Astrocyte (in vitro differentiated cells and primary cell): ENCODE measurements around the gene STOML1. TPM values are rescaled to one million over a fixed set of nuclear protein-coding genes. Genes with fewer than 3 reads are reported as not detected.

Source experiments
- DNase-seq: peaks from one replicate; pipeline ENCODE4 v3.0.0-alpha.2; 2010; ENCODE audit warnings: low read depth
- FAIRE-seq: peaks from 2 replicates; lab custom pipeline; 2011; peaks lifted over from hg19 to GRCh38; lab: Jason Lieb, UNC
- H2AFZ ChIP-seq: 2 replicates; pipeline ENCODE4 v1.6.0; 2012; ENCODE audit warnings: low read depth, low read length, inconsistent platforms
- H3K27ac ChIP-seq: 2 replicates; pipeline ENCODE4 v1.5.1; 2011; ENCODE audit warnings: low read depth, low read length, inconsistent platforms
- H3K27me3 ChIP-seq: 2 replicates; pipeline ENCODE4 v1.6.0; 2011; ENCODE audit warnings: low read length, inconsistent platforms; ENCODE audit not compliant: insufficient read depth
- H3K36me3 ChIP-seq: 2 replicates; pipeline ENCODE4 v1.5.1; 2011; ENCODE audit warnings: low read length, inconsistent platforms; ENCODE audit not compliant: insufficient read depth
- H3K4me1 ChIP-seq: 2 replicates; pipeline ENCODE4 v1.5.1; 2011; ENCODE audit warnings: low read length, inconsistent platforms; ENCODE audit not compliant: insufficient read depth
- H3K4me2 ChIP-seq: 2 replicates; pipeline ENCODE4 v1.6.0; 2012; ENCODE audit warnings: low read length, inconsistent platforms
- H3K4me3 ChIP-seq: 2 replicates; pipeline ENCODE4 v1.5.1; 2011; ENCODE audit warnings: low read depth, mild to moderate bottlenecking, low read length, inconsistent platforms; ENCODE audit not compliant: insufficient read depth
- H3K79me2 ChIP-seq: 2 replicates; pipeline ENCODE4 v1.6.0; 2012; ENCODE audit warnings: mild to moderate bottlenecking, low read length, inconsistent platforms; ENCODE audit not compliant: insufficient read depth
- H3K9ac ChIP-seq: 2 replicates; pipeline ENCODE4 v1.6.0; 2012; ENCODE audit warnings: mild to moderate bottlenecking, low read length, inconsistent platforms
- H3K9me3 ChIP-seq: 2 replicates; pipeline ENCODE4 v1.5.1; 2012; ENCODE audit warnings: low read depth, mild to moderate bottlenecking, low read length, inconsistent platforms; ENCODE audit not compliant: insufficient read depth
- H4K20me1 ChIP-seq: 2 replicates; pipeline ENCODE4 v1.6.0; 2012; ENCODE audit warnings: low read length, inconsistent platforms; ENCODE audit not compliant: insufficient read depth
- H3K27ac Mint-ChIP-seq: one replicate; pipeline ENCODE4 v1.8.0; 2021; ENCODE audit warnings: mild to moderate bottlenecking, mixed read lengths; ENCODE audit not compliant: unreplicated experiment
- H3K27me3 Mint-ChIP-seq: one replicate; pipeline ENCODE4 v1.8.0; 2021; ENCODE audit warnings: low read depth, mixed read lengths; ENCODE audit not compliant: unreplicated experiment
- H3K36me3 Mint-ChIP-seq: one replicate; pipeline ENCODE4 v1.8.0; 2021; ENCODE audit warnings: low read depth, mixed read lengths; ENCODE audit not compliant: unreplicated experiment
- H3K4me1 Mint-ChIP-seq: one replicate; pipeline ENCODE4 v1.8.0; 2021; ENCODE audit warnings: low read depth, mixed read lengths; ENCODE audit not compliant: unreplicated experiment
- H3K4me3 Mint-ChIP-seq: one replicate; pipeline ENCODE4 v1.8.0; 2021; ENCODE audit warnings: mild to moderate bottlenecking, moderate library complexity, mixed read lengths; ENCODE audit not compliant: unreplicated experiment
- H3K9me3 Mint-ChIP-seq: one replicate; pipeline ENCODE4 v1.8.0; 2021; ENCODE audit warnings: mild to moderate bottlenecking, mixed read lengths; ENCODE audit not compliant: unreplicated experiment
- EZH2 ChIP-seq: IDR thresholded peaks from 2 replicates; pipeline ENCODE4 v1.6.1; 2012; ENCODE audit warnings: mild to moderate bottlenecking, low read length, inconsistent platforms; ENCODE audit not compliant: insufficient read depth
- total RNA-seq: library from RNA; stranded (reverse); gene quantifications from 2 replicates; pipeline ENCODE4 v1.2.1, GENCODE V29; 2021
- TF ChIP-seq, protein P1 (sequence below): IDR thresholded peaks from 2 replicates; pipeline ENCODE4 v1.5.1; 2011; ENCODE audit warnings: low read depth, mild to moderate bottlenecking, inconsistent platforms, low read length, moderate library complexity; ENCODE audit not compliant: insufficient read depth

Gene STOML1
- total RNA-seq, 1 donor from 2014 or later: 12.4 TPM

DNA sequence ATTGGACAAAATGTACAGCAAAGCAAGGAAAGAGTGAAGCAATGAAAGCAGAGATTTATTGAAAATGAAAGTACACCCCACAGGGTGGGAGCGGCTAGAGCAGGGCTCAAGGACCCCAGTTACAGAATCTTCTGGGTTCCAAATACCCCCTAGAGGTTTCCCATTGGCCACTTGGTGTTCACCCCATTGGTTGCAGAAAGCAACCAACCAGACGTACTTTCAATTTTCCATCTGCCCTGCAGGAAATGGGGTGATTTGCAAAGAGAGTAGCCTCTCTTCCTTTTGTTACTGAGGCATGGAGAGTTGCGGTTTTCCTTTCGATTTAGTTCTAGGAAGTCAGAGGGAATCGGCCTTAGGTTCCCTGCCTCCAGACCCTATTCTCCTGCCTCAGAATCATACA, 4.8 kb upstream of the STOML1 start:
- Histone ChIP-seq H3K9me3 (no peaks in the 10 kb centered on the region), H3K79me2 (peaks cover 67% of the 10 kb centered on the region), H3K36me3 (peaks cover 16% of the 10 kb centered on the region), H3K27me3 (no peaks in the 10 kb centered on the region), H3K4me1 (peaks cover 17% of the 10 kb centered on the region), H3K27ac (no peak overlapping the region), H4K20me1 (peaks cover 33% of the 10 kb centered on the region), H2AFZ (no peak overlapping the region), H3K4me2 (peak overlapping the region; percentile 92), H3K4me3 (peak overlapping the region; percentile 90), H3K9ac (no peak overlapping the region)
- Mint-ChIP-seq H3K27me3 (no peaks in the 10 kb centered on the region), H3K4me3 (peak overlapping the region; percentile 94), H3K4me1 (peaks cover 26% of the 10 kb centered on the region), H3K27ac (no peak overlapping the region), H3K36me3 (peaks cover 6% of the 10 kb centered on the region), H3K9me3 (no peaks in the 10 kb centered on the region)
- TF ChIP-seq, protein P1, sequence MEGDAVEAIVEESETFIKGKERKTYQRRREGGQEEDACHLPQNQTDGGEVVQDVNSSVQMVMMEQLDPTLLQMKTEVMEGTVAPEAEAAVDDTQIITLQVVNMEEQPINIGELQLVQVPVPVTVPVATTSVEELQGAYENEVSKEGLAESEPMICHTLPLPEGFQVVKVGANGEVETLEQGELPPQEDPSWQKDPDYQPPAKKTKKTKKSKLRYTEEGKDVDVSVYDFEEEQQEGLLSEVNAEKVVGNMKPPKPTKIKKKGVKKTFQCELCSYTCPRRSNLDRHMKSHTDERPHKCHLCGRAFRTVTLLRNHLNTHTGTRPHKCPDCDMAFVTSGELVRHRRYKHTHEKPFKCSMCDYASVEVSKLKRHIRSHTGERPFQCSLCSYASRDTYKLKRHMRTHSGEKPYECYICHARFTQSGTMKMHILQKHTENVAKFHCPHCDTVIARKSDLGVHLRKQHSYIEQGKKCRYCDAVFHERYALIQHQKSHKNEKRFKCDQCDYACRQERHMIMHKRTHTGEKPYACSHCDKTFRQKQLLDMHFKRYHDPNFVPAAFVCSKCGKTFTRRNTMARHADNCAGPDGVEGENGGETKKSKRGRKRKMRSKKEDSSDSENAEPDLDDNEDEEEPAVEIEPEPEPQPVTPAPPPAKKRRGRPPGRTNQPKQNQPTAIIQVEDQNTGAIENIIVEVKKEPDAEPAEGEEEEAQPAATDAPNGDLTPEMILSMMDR: no peak
- no peak for TF ChIP-seq EZH2
- no peak for FAIRE-seq
- DNase-seq: no peak

DNA sequence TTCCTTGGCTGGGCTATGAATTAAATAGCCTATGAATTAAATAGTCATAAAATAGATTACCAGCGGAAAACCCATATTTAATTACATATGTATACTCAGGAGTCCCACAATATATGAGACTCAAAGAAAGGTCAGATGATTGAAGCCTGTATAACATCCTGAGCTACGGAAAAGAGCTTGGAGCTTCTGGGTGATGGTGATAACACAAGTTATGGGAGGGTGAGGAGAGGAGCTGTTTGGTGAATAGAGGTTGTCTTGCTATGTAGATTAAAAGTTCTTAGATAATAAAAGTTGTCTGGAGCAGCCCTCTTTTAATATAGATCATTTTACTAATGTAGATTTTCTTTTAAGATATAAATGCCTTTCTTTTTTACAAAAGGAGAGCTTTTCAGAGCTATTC, 4.2 kb upstream of the STOML1 start:
- H3K36me3 ChIP-seq: peaks cover 16% of the 10 kb centered on the region
- peak overlapping the region; percentile 90 for H3K4me3 ChIP-seq
- FAIRE-seq (no peak), DNase-seq (no peak)
- no peak for TF ChIP-seq EZH2
- TF ChIP-seq, protein P1: no peak
- H4K20me1 ChIP-seq: peaks cover 33% of the 10 kb centered on the region
- Mint-ChIP-seq H3K9me3 (no peaks in the 10 kb centered on the region), H3K27ac (no peak overlapping the region), H3K27me3 (no peaks in the 10 kb centered on the region), H3K4me3 (peak overlapping the region; percentile 94), H3K36me3 (peaks cover 6% of the 10 kb centered on the region), H3K4me1 (peaks cover 26% of the 10 kb centered on the region)
- no peak overlapping the region for H2AFZ ChIP-seq
- H3K27me3 ChIP-seq: no peaks in the 10 kb centered on the region
- H3K9ac ChIP-seq: no peak overlapping the region
- no peaks in the 10 kb centered on the region for H3K9me3 ChIP-seq
- no peak overlapping the region for H3K27ac ChIP-seq
- peaks cover 65% of the 10 kb centered on the region for H3K79me2 ChIP-seq
- H3K4me1 ChIP-seq: peaks cover 23% of the 10 kb centered on the region
- H3K4me2 ChIP-seq: peak overlapping the region; percentile 92

DNA sequence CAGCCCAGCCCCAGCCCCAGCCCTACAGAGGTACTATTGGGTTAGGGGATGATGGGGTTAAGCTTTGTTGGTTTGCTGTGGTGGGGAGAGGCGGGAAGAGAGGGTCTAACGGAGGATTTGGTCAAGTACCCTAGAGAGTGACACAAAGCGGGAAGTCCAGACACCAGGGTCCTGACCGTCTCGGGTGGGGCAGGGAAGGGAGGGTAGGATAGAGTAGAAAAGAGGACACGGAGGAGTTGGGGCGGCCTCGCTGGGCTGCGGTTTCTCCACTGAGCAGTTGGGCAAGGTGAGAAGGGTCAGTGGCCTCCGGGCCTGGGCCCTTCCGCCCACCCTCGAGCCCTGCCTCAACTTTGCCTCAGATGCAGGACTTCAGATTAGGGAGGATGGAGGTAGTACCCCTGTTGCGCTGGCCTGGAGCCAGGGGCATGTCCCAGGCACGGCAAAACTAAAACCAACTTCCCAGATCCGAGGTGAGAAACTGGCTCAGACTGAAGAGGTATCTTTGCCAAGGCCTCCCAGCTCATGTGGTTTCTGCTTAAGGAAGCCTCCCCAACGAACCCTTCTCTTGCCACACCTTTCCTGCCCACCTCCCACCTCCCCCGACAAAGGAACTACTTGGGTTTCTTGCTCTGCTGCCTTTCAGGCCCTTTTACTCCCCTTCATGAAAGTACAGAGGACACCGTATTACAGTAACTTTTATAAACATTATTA, 3.0 kb upstream of the STOML1 start:
- Mint-ChIP-seq H3K4me3 (peak overlapping the region; percentile 94), H3K4me1 (peaks cover 26% of the 10 kb centered on the region), H3K9me3 (no peaks in the 10 kb centered on the region), H3K27me3 (no peaks in the 10 kb centered on the region), H3K36me3 (peaks cover 6% of the 10 kb centered on the region), H3K27ac (peak overlapping the region; percentile 90)
- H2AFZ ChIP-seq: peak overlapping the region; percentile 46
- H3K4me2 ChIP-seq: peak overlapping the region; percentile 92
- peaks cover 9% of the 10 kb centered on the region for H3K36me3 ChIP-seq
- no peak for TF ChIP-seq EZH2
- TF ChIP-seq, protein P1: no peak
- H3K27ac ChIP-seq: peak overlapping the region; percentile 67
- peak overlapping the region; percentile 90 for H3K4me3 ChIP-seq
- H3K27me3 ChIP-seq: no peaks in the 10 kb centered on the region
- peaks cover 30% of the 10 kb centered on the region for H3K4me1 ChIP-seq
- FAIRE-seq (no peak), DNase-seq (no peak)
- peaks cover 28% of the 10 kb centered on the region for H4K20me1 ChIP-seq
- H3K79me2 ChIP-seq: peaks cover 60% of the 10 kb centered on the region
- H3K9me3 ChIP-seq: no peaks in the 10 kb centered on the region
- peak overlapping the region; percentile 92 for H3K9ac ChIP-seq
